ENCODE measurements around the gene CDC42EP2. TPM values are rescaled to one million over a fixed set of nuclear protein-coding genes. Genes with fewer than 3 reads are reported as not detected.

CDC42EP2 gene
- 1 to 10 TPM in 4 of 6 experiments, under 1 TPM in 2; 0.55 to 3.4 (median 2.3) TPM for total RNA-seq
- long read RNA-seq, partial matches to known transcripts: 0 of 1 reads
- long read RNA-seq, other reads (novel, unspliced or antisense): 0 of 1 reads

GRCh38 chr11:65314501-65315203 lies at the start of gene CDC42EP2:
TSS of gene CDC42EP2 (plus strand) at chr11:65314866. CDS start at chr11:65320899, 6,033 bp downstream.
- intact Hi-C loops (cut with DNase I): loop anchor here (5.0 kb wide), 1 partner anchor 42 kb away; no protein-coding TSS in a partner anchor
- DNase-seq: peak; percentile 94 to 95 (median 94)
- H3K27ac ChIP-seq: peak within 1 kb of the TSS; percentile 74 to 76 (median 75)
- ATAC-seq: peak; percentile 91 to 97 (median 94)
- TF ChIP-seq CTCF (IDR thresholded peaks at IDR 0.05): no peak
- peak; percentile 68 for TF ChIP-seq POLR2A (IDR thresholded peaks at IDR 0.05)
- no peaks in the 10 kb centered on the region for H3K9me3 ChIP-seq
- peak within 1 kb of the TSS; percentile 46 to 84 (median 84) for H3K4me3 ChIP-seq
- H3K27me3 ChIP-seq: no peaks in the 10 kb centered on the region
- H3K36me3 ChIP-seq: no peaks in the 10 kb centered on the region
- peaks cover 0 to 6% (median 0%) of the 10 kb centered on the region in 4 donors for H3K4me1 ChIP-seq
- WGBS (ENCODE audit: insufficient coverage, low coverage, low lambda C conversion rate, missing lambda C conversion rate): 0% methylated on average over 12 of the region's 74 CpGs

- no peaks in the 10 kb centered on the region for H3K27me3 ChIP-seq
Observed at GRCh38 chr11:65266210-65266609, 48.5 kb upstream of the CDC42EP2 start.

GRCh38 chr11:65274735-65275682 lies 39.7 kb upstream of the CDC42EP2 start:
- H3K27ac ChIP-seq: peak overlapping the region; percentile 16 to 30 (median 20)
- intact Hi-C loops (cut with DNase I): loop anchor here (5.0 kb wide), 2 partner anchors 42 to 52 kb away; no protein-coding TSS in a partner anchor
- WGBS (ENCODE audit: insufficient coverage, low coverage, low lambda C conversion rate, missing lambda C conversion rate): 25% methylated on average over 6 of the region's 6 CpGs
- no peaks in the 10 kb centered on the region for H3K9me3 ChIP-seq
- DNase-seq: peak in 2 of 3 donors; percentile 60 to 86
- H3K4me1 ChIP-seq: peaks cover 0 to 15% (median 7%) of the 10 kb centered on the region in 4 donors
- H3K36me3 ChIP-seq: peaks cover 0 to 3% (median 0%) of the 10 kb centered on the region in 4 donors
- peak; percentile 92 to 96 (median 95) for ATAC-seq
- H3K4me3 ChIP-seq: no peak overlapping the region
- TF ChIP-seq CTCF (IDR thresholded peaks at IDR 0.05): peak; percentile 78 to 95 (median 82)
- no peak for TF ChIP-seq POLR2A (IDR thresholded peaks at IDR 0.05)
- H3K27me3 ChIP-seq: no peaks in the 10 kb centered on the region

More at GRCh38 chr11:65266210-65266609, 48.5 kb upstream of the CDC42EP2 start:
- peaks cover 0 to 9% (median 4%) of the 10 kb centered on the region in 4 donors for H3K4me1 ChIP-seq
- WGBS (ENCODE audit: insufficient coverage, low coverage, low lambda C conversion rate, missing lambda C conversion rate): 70% methylated on average over 2 of the region's 2 CpGs
- H3K27ac ChIP-seq: no peak overlapping the region
- ATAC-seq (no peak), DNase-seq (no peak)
- intact Hi-C loops (cut with DNase I): no loop called here
- H3K9me3 ChIP-seq: no peaks in the 10 kb centered on the region
- TF ChIP-seq POLR2A (IDR thresholded peaks at IDR 0.05) (no peak), CTCF (IDR thresholded peaks at IDR 0.05) (peak in 2 of 4 donors; percentile 32 to 47)
- H3K36me3 ChIP-seq: peaks cover 0 to 3% (median 2%) of the 10 kb centered on the region in 4 donors
- H3K4me3 ChIP-seq: no peak overlapping the region

GRCh38 chr11:65275906-65276305 lies 38.8 kb upstream of the CDC42EP2 start:
- DNase-seq: no peak
- peak overlapping the region; percentile 16 to 30 (median 20) for H3K27ac ChIP-seq
- ATAC-seq: peak; percentile 52 to 80 (median 61)
- peaks cover 0 to 15% (median 7%) of the 10 kb centered on the region in 4 donors for H3K4me1 ChIP-seq
- no peak overlapping the region for H3K4me3 ChIP-seq
- TF ChIP-seq CTCF (IDR thresholded peaks at IDR 0.05): no peak
- TF ChIP-seq POLR2A (IDR thresholded peaks at IDR 0.05): no peak
- peaks cover 0 to 2% (median 0%) of the 10 kb centered on the region in 4 donors for H3K36me3 ChIP-seq
- intact Hi-C loops (cut with DNase I): loop anchor here in 1 of 2 donors (5.0 kb wide), 1 partner anchor 51 kb away; no protein-coding TSS in a partner anchor
- H3K9me3 ChIP-seq: no peaks in the 10 kb centered on the region
- H3K27me3 ChIP-seq: no peaks in the 10 kb centered on the region
- WGBS (ENCODE audit: insufficient coverage, low coverage, low lambda C conversion rate, missing lambda C conversion rate): 31% methylated on average over 4 of the region's 4 CpGs
